ENCODE measurements around the gene MOGAT3. TPM values are rescaled to one million over a fixed set of nuclear protein-coding genes. Genes with fewer than 3 reads are reported as not detected.
A peak's percentile ranks its signal among the peaks of the same experiment; 100 is the strongest.

Gene MOGAT3
- total and polyA plus RNA-seq, 8 donors: 0.07 to 0.11 (median 0.08) TPM; not detected in 3

DNA sequence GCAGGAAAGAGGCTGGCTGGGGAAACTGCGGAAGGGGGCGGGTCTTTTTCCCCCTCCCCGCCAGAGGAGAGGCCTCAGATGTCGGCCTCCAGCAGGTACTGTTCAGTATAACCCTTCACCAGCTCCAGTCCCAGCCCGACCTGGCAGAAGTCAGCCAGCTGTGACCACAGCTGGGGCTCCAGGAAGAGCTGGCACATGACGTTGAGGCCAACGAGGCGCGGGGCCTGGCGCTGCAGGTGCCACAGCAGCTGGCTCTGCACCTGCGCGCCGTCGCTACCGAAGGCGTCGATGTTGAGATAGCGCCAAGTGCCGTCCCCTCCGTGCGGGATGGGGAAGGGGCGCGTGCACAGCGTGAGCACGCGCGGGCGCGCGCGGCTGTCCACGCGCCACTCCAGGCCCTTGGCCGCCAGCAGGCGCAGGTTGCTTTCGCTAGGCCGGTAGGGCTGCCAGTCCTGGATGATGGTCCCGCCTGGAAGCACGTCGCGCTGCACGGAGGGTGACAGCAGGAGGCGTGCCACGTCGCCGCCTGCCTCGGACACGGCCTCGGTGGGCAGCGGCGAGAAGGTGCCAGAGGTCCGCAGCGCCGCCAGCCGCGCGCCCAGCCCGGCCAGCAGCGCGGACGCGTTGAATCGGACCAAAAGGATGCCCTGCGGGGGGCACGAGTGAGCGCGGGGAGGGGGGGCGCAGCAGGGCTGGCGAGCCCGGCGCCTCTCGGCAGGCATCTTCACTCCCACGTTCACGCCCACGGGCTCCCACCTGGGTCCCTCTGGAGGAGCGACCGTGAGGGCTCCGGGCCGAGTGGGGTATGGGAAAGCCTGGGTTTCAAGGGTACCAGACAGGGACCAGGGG, 28.6 kb downstream of the MOGAT3 start:
- Histone ChIP-seq H3K4me3 (no peak overlapping the region), H3K4me1 (peaks cover 14 to 39% of the 10 kb centered on the region in 2 donors), H3K27ac (no peak overlapping the region), H3K27me3 (peaks cover 96 to 100% of the 10 kb centered on the region in 2 donors), H3K36me3 (no peaks in the 10 kb centered on the region), H3K9me3 (no peaks in the 10 kb centered on the region)
- intact Hi-C loops (cut with DNase I): no loop called here
- TF ChIP-seq, protein P1, sequence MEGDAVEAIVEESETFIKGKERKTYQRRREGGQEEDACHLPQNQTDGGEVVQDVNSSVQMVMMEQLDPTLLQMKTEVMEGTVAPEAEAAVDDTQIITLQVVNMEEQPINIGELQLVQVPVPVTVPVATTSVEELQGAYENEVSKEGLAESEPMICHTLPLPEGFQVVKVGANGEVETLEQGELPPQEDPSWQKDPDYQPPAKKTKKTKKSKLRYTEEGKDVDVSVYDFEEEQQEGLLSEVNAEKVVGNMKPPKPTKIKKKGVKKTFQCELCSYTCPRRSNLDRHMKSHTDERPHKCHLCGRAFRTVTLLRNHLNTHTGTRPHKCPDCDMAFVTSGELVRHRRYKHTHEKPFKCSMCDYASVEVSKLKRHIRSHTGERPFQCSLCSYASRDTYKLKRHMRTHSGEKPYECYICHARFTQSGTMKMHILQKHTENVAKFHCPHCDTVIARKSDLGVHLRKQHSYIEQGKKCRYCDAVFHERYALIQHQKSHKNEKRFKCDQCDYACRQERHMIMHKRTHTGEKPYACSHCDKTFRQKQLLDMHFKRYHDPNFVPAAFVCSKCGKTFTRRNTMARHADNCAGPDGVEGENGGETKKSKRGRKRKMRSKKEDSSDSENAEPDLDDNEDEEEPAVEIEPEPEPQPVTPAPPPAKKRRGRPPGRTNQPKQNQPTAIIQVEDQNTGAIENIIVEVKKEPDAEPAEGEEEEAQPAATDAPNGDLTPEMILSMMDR (IDR thresholded peaks at IDR 0.05): no peak
- ATAC-seq (no peak), DNase-seq (no peak)

DNA sequence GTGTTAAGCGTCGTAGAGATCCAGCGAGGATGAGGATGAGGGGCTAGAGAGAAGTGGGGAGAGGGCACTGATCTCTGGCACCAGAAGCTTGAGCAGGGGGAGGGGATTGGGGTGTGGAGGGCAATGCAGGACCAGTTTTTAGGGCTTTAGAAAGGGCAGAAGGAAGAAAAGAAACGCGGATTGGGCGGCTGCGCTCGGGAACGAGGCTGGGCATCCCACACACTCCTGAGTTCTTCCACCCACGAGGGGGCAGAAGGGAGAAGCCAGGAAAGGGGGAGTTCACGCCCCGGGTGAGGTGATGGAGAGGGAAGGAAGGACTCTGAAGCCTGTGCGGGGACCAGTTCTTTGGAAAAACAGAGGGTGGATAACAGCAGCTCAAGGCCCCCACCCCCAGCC, 29.4 kb downstream of the MOGAT3 start:
- Histone ChIP-seq H3K27ac (no peak overlapping the region), H3K36me3 (no peaks in the 10 kb centered on the region), H3K9me3 (no peaks in the 10 kb centered on the region), H3K4me1 (peaks cover 14 to 39% of the 10 kb centered on the region in 2 donors), H3K4me3 (no peak overlapping the region), H3K27me3 (peaks cover 94 to 100% of the 10 kb centered on the region in 2 donors)
- intact Hi-C loops (cut with DNase I): no loop called here
- TF ChIP-seq, protein P1 (IDR thresholded peaks at IDR 0.05): no peak
- DNase-seq: no peak
- ATAC-seq: no peak

DNA sequence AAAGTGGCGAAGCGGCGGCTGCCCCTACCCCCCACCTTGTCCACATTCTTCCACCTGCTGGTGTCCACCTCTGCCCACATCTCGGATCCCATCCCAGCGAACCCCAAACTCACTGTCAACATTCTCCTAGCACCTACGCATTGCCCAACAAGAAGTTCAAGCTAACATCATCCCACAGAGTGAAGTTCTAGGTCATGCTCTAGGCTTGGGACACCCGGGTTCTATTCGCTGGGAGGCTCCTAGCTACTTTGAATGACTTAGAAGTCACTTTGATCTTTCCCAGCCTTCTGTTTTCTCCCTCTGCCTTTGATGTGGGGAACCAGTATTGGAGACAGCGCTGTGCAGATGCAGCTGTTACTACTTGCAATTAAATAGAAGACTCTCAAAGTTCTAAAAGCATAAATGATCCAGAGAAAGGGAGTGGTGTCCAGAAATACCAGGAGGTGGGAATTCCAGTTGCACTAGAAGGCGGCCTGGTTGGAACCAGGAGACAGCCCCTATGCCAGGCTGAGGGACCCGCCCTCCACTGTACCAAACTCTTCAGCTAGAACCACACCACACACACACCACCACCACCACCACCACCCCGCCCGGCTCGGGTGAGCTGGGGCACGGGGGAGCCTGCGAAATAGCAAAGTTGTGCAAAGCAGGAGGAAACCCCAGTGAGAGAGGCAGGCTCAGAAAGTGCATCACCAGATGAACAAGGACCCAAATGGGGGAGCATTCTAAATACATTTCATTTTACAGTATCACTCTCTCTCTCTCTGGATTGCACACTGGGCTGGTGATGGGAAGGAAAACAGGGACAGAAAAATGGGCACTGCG, 30.0 kb downstream of the MOGAT3 start:
- Histone ChIP-seq H3K36me3 (no peaks in the 10 kb centered on the region), H3K4me3 (no peak overlapping the region), H3K27ac (no peak overlapping the region), H3K27me3 (peaks cover 93 to 100% of the 10 kb centered on the region in 2 donors), H3K4me1 (peaks cover 14 to 43% of the 10 kb centered on the region in 2 donors), H3K9me3 (no peaks in the 10 kb centered on the region)
- DNase-seq (no peak), ATAC-seq (no peak)
- intact Hi-C loops (cut with DNase I): no loop called here
- TF ChIP-seq, protein P1 (IDR thresholded peaks at IDR 0.05): no peak

DNA sequence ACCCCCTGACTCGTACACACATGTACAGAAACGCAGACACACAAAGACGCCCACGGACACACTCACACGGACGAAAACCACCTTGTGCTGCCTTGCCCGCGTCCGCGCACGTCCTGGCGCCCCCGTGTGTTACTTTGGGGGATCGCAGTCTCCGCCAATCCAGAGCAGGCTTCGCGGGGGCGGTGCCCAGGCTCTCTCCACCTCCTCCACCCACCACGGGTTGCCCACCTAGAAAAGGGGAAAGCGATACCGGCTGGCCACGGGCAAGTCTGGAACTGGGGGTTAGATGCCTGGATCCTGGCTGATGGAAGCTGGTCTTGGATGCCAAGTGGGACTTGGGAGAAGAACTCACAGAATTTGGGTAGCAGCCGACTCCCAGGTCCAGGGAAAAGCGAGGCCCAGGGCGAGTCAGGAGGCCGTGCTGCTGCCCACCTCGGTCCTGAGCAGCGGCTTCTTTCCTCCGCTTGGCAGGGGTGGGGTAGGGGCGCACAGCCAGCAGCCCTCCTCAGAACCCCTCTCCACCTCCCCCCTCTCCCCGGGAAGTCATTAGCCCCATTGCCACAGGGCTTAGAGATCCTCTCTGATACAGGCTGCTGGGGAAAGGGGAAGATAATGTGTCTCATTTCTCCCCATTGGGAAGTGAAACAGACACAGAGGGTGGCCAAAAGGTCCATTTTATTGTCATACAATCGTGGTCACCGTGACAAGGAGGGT, 30.8 kb downstream of the MOGAT3 start:
- Histone ChIP-seq H3K9me3 (no peaks in the 10 kb centered on the region), H3K4me3 (no peak overlapping the region), H3K27ac (no peak overlapping the region), H3K4me1 (peaks cover 14 to 52% of the 10 kb centered on the region in 2 donors), H3K36me3 (no peaks in the 10 kb centered on the region), H3K27me3 (peaks cover 90 to 100% of the 10 kb centered on the region in 2 donors)
- TF ChIP-seq, protein P1 (IDR thresholded peaks at IDR 0.05): peak; percentile 85 to 93
- intact Hi-C loops (cut with DNase I): no loop called here
- peak; percentile 63 for ATAC-seq
- DNase-seq: peak in 3 of 4 donors; percentile 62 to 94 (median 67)
